SK-N-SH (cell line): Measurements from ENCODE around the gene ERH. TPM values are rescaled to one million over a fixed set of nuclear protein-coding genes. Genes with fewer than 3 reads are reported as not detected.

Experiments used
- CTCF ChIA-PET: fragments of 300-600, 350-600 bp; formaldehyde crosslinking; extraction: SDS; loops from one replicate; lab custom pipeline; 2021; lab: Yijun Ruan, JAX
- POLR2A ChIA-PET: fragments of 350-600 bp; sonication (Branson Sonifier 250); formaldehyde crosslinking; extraction: SDS; loops from one replicate; lab custom pipeline; 2020; ENCODE audit warnings: antibody characterized with exemption, inconsistent platforms; lab: Yijun Ruan, JAX
- DNase-seq: peaks from one replicate; pipeline ENCODE4 v3.0.0; 2012
- H2AFZ ChIP-seq: fragments of 200-600 bp; sonication (generic); 2 replicates; pipeline ENCODE4 v1.8.1; 2016; ENCODE audit warnings: antibody characterized with exemption, mild to moderate bottlenecking, low read depth
- H3F3A ChIP-seq: fragments of 200-600 bp; sonication (generic); replicated peaks from 2 replicates; pipeline ENCODE3; 2016; ENCODE audit warnings: antibody characterized with exemption, mild to moderate bottlenecking; ENCODE audit not compliant: insufficient read depth
- H3K27ac ChIP-seq, 2 experiments: fragments of 200-500 bp in 1 of 2; fragments of 200-600 bp in 1 of 2; sonication (Bioruptor generic) in 1 of 2; sonication (generic), shearing (Covaris generic) in 1 of 2; 2 replicates each; pipeline versions ENCODE4 v1.5.1 to v1.6.1; 2014 to 2016; ENCODE audit warnings: low read depth in 2 of 2, inconsistent platforms in 1 of 2, low read length in 1 of 2, mild to moderate bottlenecking in 1 of 2, mixed read lengths in 1 of 2
- H3K27me3 ChIP-seq: fragments of 200-600 bp; sonication (generic), shearing (Covaris generic); 2 replicates; pipeline ENCODE4 v1.6.1; 2016; ENCODE audit warnings: mixed run types; ENCODE audit not compliant: insufficient read depth
- H3K36me3 ChIP-seq, 2 experiments: fragments of 200-500 bp in 1 of 2; fragments of 200-600 bp in 1 of 2; sonication (Bioruptor generic) in 1 of 2; sonication (generic) in 1 of 2; replicated peaks in 1 of 2; 2 replicates each; pipeline versions ENCODE3 to v1.5.1; 2014 to 2016; ENCODE audit warnings: low read length in 1 of 2, mild to moderate bottlenecking in 1 of 2; ENCODE audit not compliant: insufficient read depth in 2 of 2, control insufficient read depth in 1 of 2
- H3K4me1 ChIP-seq, 2 experiments: fragments of 200-500 bp in 1 of 2; fragments of 200-600 bp in 1 of 2; sonication (Bioruptor generic) in 1 of 2; sonication (generic), shearing (Covaris generic) in 1 of 2; 2 replicates each; pipeline versions ENCODE4 v1.5.1 to v1.6.1; 2014 to 2016; ENCODE audit warnings: low read depth in 1 of 2, low read length in 1 of 2, mixed run types in 1 of 2; ENCODE audit not compliant: insufficient read depth in 2 of 2, control insufficient read depth in 1 of 2
- H3K4me2 ChIP-seq: fragments of 200-600 bp; sonication (generic), shearing (Covaris generic); 2 replicates; pipeline ENCODE4 v1.6.1; 2017; ENCODE audit warnings: mixed run types
- H3K4me3 ChIP-seq, 2 experiments: fragments of 200-500 bp in 1 of 2; fragments of 200-600 bp in 1 of 2; sonication (Bioruptor generic) in 1 of 2; sonication (generic), shearing (Covaris generic) in 1 of 2; 2 replicates each; pipeline versions ENCODE4 v1.5.1 to v1.8.1; 2014 to 2016; ENCODE audit warnings: low read depth in 2 of 2, inconsistent platforms in 1 of 2, low read length in 1 of 2, mild to moderate bottlenecking in 1 of 2, mixed read lengths in 1 of 2, moderate library complexity in 1 of 2
- H3K79me2 ChIP-seq: fragments of 200-600 bp; sonication (generic); 2 replicates; pipeline ENCODE4 v1.8.1; 2017; ENCODE audit warnings: mild to moderate bottlenecking; ENCODE audit not compliant: insufficient read depth
- H3K9ac ChIP-seq: fragments of 200-600 bp; sonication (generic); 2 replicates; pipeline ENCODE4 v1.6.1; 2017; ENCODE audit warnings: mixed run types
- H3K9me2 ChIP-seq: fragments of 200-600 bp; sonication (generic); 2 replicates; pipeline ENCODE4 v1.6.1; 2017; ENCODE audit warnings: mixed run types
- H3K9me3 ChIP-seq: fragments of 200-600 bp; sonication (generic); 2 replicates; pipeline ENCODE4 v1.6.1; 2017; ENCODE audit warnings: mixed run types, mild to moderate bottlenecking, moderate library complexity
- H4K20me1 ChIP-seq: fragments of 200-600 bp; sonication (generic); 2 replicates; pipeline ENCODE4 v1.6.1; 2017; ENCODE audit warnings: mild to moderate bottlenecking, mixed run types; ENCODE audit not compliant: insufficient read depth
- ELF1 ChIP-seq: IDR thresholded peaks from 2 replicates; pipeline ENCODE4 v1.4.0; 2012
- FOSL2 ChIP-seq: IDR thresholded peaks from 2 replicates; pipeline ENCODE4 v1.4.0; 2012; ENCODE audit warnings: low read depth, mild to moderate bottlenecking, moderate library complexity, borderline replicate concordance
- FOXM1 ChIP-seq: IDR thresholded peaks from 2 replicates; pipeline ENCODE4 v1.4.0; 2012; ENCODE audit warnings: low read depth, mild to moderate bottlenecking
- GABPA ChIP-seq: IDR thresholded peaks from 2 replicates; pipeline ENCODE4 v1.4.0; 2012; ENCODE audit warnings: low read depth, mild to moderate bottlenecking
- GATA2 ChIP-seq: sonication (generic); formaldehyde crosslinking; IDR thresholded peaks from 2 replicates; pipeline ENCODE4 v1.5.0; 2020; ENCODE audit warnings: mild to moderate bottlenecking, missing genetic modification reagents
- MAX ChIP-seq: IDR thresholded peaks from 2 replicates; pipeline ENCODE4 v1.4.0; 2012; ENCODE audit warnings: low read depth
- NRF1 ChIP-seq: IDR thresholded peaks from 2 replicates; pipeline ENCODE4 v1.6.1; 2012; ENCODE audit warnings: low read depth, mild to moderate bottlenecking, low read length
- POLR2AphosphoS5 ChIP-seq: IDR thresholded peaks from 2 replicates; pipeline ENCODE4 v1.6.1; 2012; ENCODE audit warnings: low read depth, low read length
- REST ChIP-seq: IDR thresholded peaks from 2 replicates; pipeline ENCODE4 v1.6.1; 2012; ENCODE audit warnings: mild to moderate bottlenecking, low read depth, low read length, moderate library complexity
- TAF1 ChIP-seq: IDR thresholded peaks from 2 replicates; pipeline ENCODE4 v1.6.1; 2012; ENCODE audit warnings: low read depth, mild to moderate bottlenecking, low read length, moderate library complexity, borderline replicate concordance
- TCF12 ChIP-seq: IDR thresholded peaks from 2 replicates; pipeline ENCODE4 v1.4.0; 2012
- TEAD4 ChIP-seq: IDR thresholded peaks from 2 replicates; pipeline ENCODE4 v1.4.0; 2012; ENCODE audit warnings: mild to moderate bottlenecking, borderline replicate concordance; ENCODE audit not compliant: insufficient read depth
- YY1 ChIP-seq: IDR thresholded peaks from 2 replicates; pipeline ENCODE4 v1.4.0; 2012; ENCODE audit warnings: low read depth, mild to moderate bottlenecking
- ZBTB33 ChIP-seq: IDR thresholded peaks from 2 replicates; pipeline ENCODE4 v1.4.0; 2012; ENCODE audit warnings: low read depth, borderline replicate concordance
- WGBS: methylation state at CpG from one replicate; pipeline ENCODE4 v1.1.6; 2017; ENCODE audit warnings: low lambda C conversion rate; 5-methylcytosine and 5-hydroxymethylcytosine counted together
- polyA plus RNA-seq, 3 experiments: library from polyadenylated mRNA; depleted of rRNA; stranded (reverse); fragments of >200 nt; gene quantifications; 2 replicates each; pipeline ENCODE4 v1.2.3, GENCODE V29; 2012
- TF ChIP-seq, protein P1 (sequence below): fragments of 150-350 bp; IDR thresholded peaks from 2 replicates; pipeline ENCODE4 v1.6.1; 2017; ENCODE audit warnings: antibody characterized with exemption, low read length, low read depth, borderline replicate concordance

The ERH gene
- polyA plus RNA-seq, 1 of the 3 experiments (the other 2 are of a cell fraction): 186 TPM

DNA sequence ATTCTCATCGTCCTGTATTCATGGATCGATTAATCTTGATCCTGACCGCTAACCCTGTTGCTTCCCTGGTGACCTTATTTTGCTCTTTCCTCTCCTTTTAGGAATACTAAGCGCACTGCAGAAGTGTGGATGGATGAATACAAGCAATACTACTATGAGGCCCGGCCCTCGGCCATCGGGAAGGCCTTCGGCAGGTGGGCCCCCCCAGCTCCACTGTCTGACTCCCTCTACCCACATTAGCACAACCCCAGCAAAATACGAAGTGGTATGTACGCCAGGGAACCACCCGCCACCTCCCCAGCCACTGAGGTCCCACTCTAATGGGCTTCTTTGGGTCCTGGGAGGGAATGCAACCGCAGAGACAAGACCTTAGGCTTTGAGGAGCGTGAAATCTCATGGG is 58.7 kb downstream of the ERH start (continued):
- TF ChIP-seq ZBTB33 (no peak), ELF1 (no peak)
- TF ChIP-seq, all 33 proteins: peak for 0

DNA sequence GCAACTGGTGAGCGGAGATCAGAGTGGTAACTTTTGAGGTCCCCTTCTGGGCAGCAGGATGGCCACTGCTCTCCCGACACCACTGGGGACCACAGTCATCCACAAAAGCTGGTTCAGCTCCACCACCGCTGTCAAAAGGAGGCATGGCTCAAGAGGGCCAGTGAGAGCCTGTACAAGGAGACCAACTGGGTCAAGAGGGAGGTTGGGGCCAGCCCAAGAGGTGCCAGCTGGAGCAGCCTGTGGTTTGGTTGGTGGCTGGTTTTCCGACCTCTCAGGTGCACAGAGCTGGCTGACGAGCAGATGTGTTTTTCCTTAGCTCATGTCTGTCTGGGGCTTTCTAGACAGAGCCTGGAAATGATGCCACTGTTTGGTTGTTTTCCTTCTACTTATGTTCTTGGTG is 60.1 kb downstream of the ERH start:
- H3K27me3 ChIP-seq: no peaks in the 10 kb centered on the region
- H3K4me3 ChIP-seq: no peak overlapping the region
- POLR2A ChIA-PET: no interaction called here
- H4K20me1 ChIP-seq: no peaks in the 10 kb centered on the region
- no peaks in the 10 kb centered on the region for H3K79me2 ChIP-seq
- H2AFZ ChIP-seq: no peak overlapping the region
- DNase-seq: no peak
- H3K4me1 ChIP-seq: peaks cover 0 to 1% of the 10 kb centered on the region in 2 experiments; a peak in 1 of 4 replicates
- H3K9ac ChIP-seq: no peak overlapping the region
- TF ChIP-seq YY1 (no peak), FOSL2 (no peak), TEAD4 (no peak), NRF1 (no peak), TCF12 (no peak), ZBTB33 (no peak)
- TF ChIP-seq, protein P1, sequence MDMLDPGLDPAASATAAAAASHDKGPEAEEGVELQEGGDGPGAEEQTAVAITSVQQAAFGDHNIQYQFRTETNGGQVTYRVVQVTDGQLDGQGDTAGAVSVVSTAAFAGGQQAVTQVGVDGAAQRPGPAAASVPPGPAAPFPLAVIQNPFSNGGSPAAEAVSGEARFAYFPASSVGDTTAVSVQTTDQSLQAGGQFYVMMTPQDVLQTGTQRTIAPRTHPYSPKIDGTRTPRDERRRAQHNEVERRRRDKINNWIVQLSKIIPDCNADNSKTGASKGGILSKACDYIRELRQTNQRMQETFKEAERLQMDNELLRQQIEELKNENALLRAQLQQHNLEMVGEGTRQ: no peak
- TF ChIP-seq, all 33 proteins: peak for 0
- no peak overlapping the region for H3K4me2 ChIP-seq
- CTCF ChIA-PET: interaction anchor here (1.0 to 1.4 kb wide), 2 partner anchors 25 to 76 kb away, joined by 3 to 4 read pairs; no protein-coding TSS in a partner anchor
- WGBS: 76% methylated on average over 4 of the region's 5 CpGs
- H3K36me3 ChIP-seq: no peaks in the 10 kb centered on the region
- no peaks in the 10 kb centered on the region for H3K9me3 ChIP-seq
- no peaks in the 10 kb centered on the region for H3F3A ChIP-seq
- H3K27ac ChIP-seq: no peak overlapping the region
- H3K9me2 ChIP-seq: no peaks in the 10 kb centered on the region

GRCh38 chr14:69335371-69335771 is 62.7 kb downstream of the ERH start:
- no peak overlapping the region for H3K9ac ChIP-seq
- 74% methylated on average over 6 of the region's 6 CpGs for WGBS
- no peak for DNase-seq
- no peaks in the 10 kb centered on the region for H3F3A ChIP-seq
- H3K27ac ChIP-seq: no peak overlapping the region
- H3K79me2 ChIP-seq: no peaks in the 10 kb centered on the region
- no peaks in the 10 kb centered on the region for H3K4me1 ChIP-seq
- H3K9me2 ChIP-seq: no peaks in the 10 kb centered on the region
- ChIA-PET POLR2A (no interaction called here), CTCF (no interaction called here)
- no peak overlapping the region for H3K4me3 ChIP-seq
- no peak overlapping the region for H3K4me2 ChIP-seq
- no peaks in the 10 kb centered on the region for H3K9me3 ChIP-seq
- H4K20me1 ChIP-seq: no peaks in the 10 kb centered on the region
- no peak overlapping the region for H2AFZ ChIP-seq
- H3K36me3 ChIP-seq: no peaks in the 10 kb centered on the region
- H3K27me3 ChIP-seq: no peaks in the 10 kb centered on the region
- TF ChIP-seq FOXM1 (no peak), TEAD4 (no peak), GABPA (no peak), MAX (no peak), TCF12 (no peak), POLR2AphosphoS5 (no peak), YY1 (no peak), GATA2 (CRISPR knock-in tag) (no peak), REST (no peak), TAF1 (no peak)
- TF ChIP-seq, protein P1: no peak
